ENCODE results near the gene TCP11L1. TPM values are rescaled to one million over a fixed set of nuclear protein-coding genes. Genes with fewer than 3 reads are reported as not detected.

The TCP11L1 gene
- total RNA-seq, 4 donors from 2014 or later = 45.9 to 122 (median 61.8) TPM

DNA sequence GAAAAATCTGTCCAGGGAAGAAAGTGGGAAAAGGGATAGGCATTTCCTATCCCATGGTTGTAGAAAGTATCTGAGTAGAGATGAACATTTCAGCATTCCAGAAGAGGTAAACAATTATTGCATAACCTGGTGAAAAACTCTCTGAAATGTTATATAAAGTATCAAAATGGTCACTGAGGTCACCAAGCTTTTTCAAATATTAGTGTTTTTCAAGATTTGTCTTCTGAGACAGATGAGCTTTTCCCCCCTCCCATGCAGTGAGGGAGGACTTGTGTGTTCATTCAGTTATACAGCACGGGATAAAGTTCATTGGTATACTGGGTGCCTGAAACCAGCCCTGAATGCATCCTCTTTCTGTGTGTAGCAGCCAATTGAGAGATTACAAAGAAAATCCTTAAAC lies 25.6 kb upstream of the TCP11L1 start:
- DNase-seq (ENCODE audit: low spot score in 2 of 2) = no peak
- TF ChIP-seq, protein P1, sequence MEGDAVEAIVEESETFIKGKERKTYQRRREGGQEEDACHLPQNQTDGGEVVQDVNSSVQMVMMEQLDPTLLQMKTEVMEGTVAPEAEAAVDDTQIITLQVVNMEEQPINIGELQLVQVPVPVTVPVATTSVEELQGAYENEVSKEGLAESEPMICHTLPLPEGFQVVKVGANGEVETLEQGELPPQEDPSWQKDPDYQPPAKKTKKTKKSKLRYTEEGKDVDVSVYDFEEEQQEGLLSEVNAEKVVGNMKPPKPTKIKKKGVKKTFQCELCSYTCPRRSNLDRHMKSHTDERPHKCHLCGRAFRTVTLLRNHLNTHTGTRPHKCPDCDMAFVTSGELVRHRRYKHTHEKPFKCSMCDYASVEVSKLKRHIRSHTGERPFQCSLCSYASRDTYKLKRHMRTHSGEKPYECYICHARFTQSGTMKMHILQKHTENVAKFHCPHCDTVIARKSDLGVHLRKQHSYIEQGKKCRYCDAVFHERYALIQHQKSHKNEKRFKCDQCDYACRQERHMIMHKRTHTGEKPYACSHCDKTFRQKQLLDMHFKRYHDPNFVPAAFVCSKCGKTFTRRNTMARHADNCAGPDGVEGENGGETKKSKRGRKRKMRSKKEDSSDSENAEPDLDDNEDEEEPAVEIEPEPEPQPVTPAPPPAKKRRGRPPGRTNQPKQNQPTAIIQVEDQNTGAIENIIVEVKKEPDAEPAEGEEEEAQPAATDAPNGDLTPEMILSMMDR (IDR thresholded peaks at IDR 0.05) = no peak
- TF ChIP-seq POLR2A (IDR thresholded peaks at IDR 0.05) = no peak
- no peak for TF ChIP-seq EP300 (IDR thresholded peaks at IDR 0.05)
- H3K27ac ChIP-seq = no peak overlapping the region
- H3K4me3 ChIP-seq = no peak overlapping the region
- no peaks in the 10 kb centered on the region for H3K9me3 ChIP-seq
- no peaks in the 10 kb centered on the region for H3K36me3 ChIP-seq
- H3K4me1 ChIP-seq = peaks cover 0 to 24% (median 0%) of the 10 kb centered on the region in 4 donors
- peaks cover 0 to 5% of the 10 kb centered on the region in 2 donors for H3K27me3 ChIP-seq
- WGBS, 2 donors = 25 to 42% methylated on average over 1 of the region's 1 CpG

DNA sequence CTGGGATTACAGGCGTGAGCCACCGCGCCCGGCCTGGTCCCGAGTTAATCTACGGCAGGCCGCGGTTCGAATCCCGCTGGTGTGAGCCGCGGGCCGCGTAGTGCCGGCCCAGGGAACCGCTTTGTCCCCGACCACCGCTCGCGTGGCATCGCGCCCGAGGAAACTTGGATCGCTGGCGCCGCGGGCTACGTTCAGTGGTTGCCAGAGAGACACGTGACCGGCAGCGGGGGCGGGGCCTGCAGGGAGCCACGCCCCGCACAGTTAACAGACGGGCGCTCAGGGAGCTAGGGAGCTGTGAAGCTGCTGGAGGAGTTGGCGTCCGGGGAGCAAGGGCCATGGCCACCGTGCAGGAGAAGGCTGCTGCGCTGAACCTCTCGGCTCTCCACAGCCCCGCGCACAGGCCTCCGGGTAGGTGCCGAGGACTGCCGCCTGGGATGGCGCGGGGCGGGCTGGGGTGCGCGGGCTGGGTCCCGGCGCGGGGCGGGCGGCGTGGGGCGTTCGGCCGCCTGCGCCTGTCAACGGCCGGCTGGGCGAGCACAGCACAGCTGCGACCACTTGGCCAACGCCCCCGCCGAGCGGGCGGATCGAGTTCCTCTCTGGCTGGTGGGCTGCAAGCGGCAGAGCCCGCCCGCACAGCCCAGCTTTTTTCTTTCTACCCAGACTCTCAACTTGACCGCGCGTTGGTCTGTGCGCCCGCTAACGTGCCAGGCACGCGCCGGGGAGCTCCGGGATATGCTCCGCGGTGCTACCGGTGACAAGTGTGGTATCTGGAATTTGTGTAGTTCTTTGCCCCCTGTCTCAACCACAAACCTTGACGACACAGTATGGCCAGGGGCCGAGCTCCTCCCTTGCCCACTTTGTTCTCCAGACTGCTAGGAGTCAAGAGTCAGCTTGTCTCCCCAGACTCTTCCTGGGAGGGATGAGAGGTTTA lies 23.5 kb upstream of the TCP11L1 start, which contains the start of gene DEPDC7:
Gene DEPDC7, plus strand, starts transcription at position 258 of the 931 bp plus-strand sequence. Its CDS starts 78 bp downstream, at position 336.
- peak within 1 kb of the TSS; percentile 54 to 66 (median 62) for H3K4me3 ChIP-seq
- WGBS, 2 donors = 2 to 4% methylated on average over 31 to 50 of the region's 89 CpGs
- TF ChIP-seq POLR2A (IDR thresholded peaks at IDR 0.05) = peak; percentile 45 to 83
- TF ChIP-seq, protein P1 (IDR thresholded peaks at IDR 0.05) = peak in 1 of 5 experiments; percentile 15
- peak in 1 of 2 donors; percentile 84 for TF ChIP-seq EP300 (IDR thresholded peaks at IDR 0.05)
- peaks cover 0 to 28% (median 0%) of the 10 kb centered on the region in 4 donors for H3K4me1 ChIP-seq
- peak; percentile 81 to 89 for DNase-seq (ENCODE audit: low spot score in 2 of 2)
- H3K27me3 ChIP-seq = peaks cover 0 to 5% of the 10 kb centered on the region in 2 donors
- H3K27ac ChIP-seq = peak within 1 kb of the TSS; percentile 55 to 84 (median 76)
- H3K36me3 ChIP-seq = no peaks in the 10 kb centered on the region
- no peaks in the 10 kb centered on the region for H3K9me3 ChIP-seq

DNA sequence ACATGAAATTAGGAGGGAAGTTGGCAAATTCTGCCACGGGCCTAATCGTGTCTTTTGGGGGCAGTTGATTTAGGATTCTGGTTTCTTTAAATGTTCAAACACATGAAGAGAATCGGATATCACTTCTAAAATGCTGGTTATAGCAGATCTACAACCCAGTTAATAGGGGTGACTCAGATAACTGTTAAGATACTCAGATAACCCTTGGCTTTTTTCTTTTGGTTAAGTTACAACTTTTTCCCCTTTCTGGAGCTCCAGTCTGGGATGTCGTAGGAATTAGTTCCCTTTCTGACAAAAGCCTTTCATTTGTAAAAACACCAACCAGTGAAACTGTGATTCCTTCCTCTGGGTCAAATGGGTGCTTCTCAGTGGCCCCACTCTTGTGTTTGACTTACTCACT lies 22.7 kb upstream of the TCP11L1 start:
- H3K27ac ChIP-seq = peak overlapping the region; percentile 55 to 84 (median 76)

DNA sequence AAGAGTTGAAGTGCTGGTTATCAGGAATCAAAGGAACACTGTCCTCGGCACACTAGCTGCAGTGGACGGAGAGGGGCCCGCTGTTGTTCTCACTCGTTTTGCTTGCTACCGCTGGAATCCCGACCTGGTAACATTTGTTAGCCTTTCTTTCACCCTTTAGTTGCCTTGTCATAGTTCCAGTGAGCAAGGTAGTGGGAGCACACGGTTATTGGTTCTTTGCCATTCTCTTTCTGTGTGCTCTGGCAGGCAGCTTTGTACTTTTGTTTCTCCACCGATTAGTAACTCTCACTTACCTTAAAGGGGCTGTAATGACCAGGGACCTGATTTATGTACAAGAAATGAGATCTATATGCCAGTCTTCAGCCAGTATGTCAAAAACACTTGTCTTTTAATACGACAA lies 21.9 kb upstream of the TCP11L1 start:
- no peak for DNase-seq (ENCODE audit: low spot score in 2 of 2)
- H3K27ac ChIP-seq = peak overlapping the region in 2 of 4 donors; percentile 83 to 84
- no peaks in the 10 kb centered on the region for H3K36me3 ChIP-seq
- H3K4me1 ChIP-seq = peaks cover 0 to 25% (median 0%) of the 10 kb centered on the region in 4 donors
- peaks cover 0 to 5% of the 10 kb centered on the region in 2 donors for H3K27me3 ChIP-seq
- 49 to 56% methylated on average over 9 of the region's 9 CpGs for WGBS, 2 donors
- peak overlapping the region in 2 of 4 donors; percentile 64 to 66 for H3K4me3 ChIP-seq
- TF ChIP-seq POLR2A (IDR thresholded peaks at IDR 0.05) (no peak), EP300 (IDR thresholded peaks at IDR 0.05) (no peak)
- TF ChIP-seq, protein P1 (IDR thresholded peaks at IDR 0.05) = no peak
- H3K9me3 ChIP-seq = no peaks in the 10 kb centered on the region

More for the DNA sequence above, 22.7 kb upstream of the TCP11L1 start:
- peaks cover 0 to 5% of the 10 kb centered on the region in 2 donors for H3K27me3 ChIP-seq
- H3K4me1 ChIP-seq = peaks cover 0 to 31% (median 0%) of the 10 kb centered on the region in 4 donors
- no peak for TF ChIP-seq POLR2A (IDR thresholded peaks at IDR 0.05)
- no peaks in the 10 kb centered on the region for H3K36me3 ChIP-seq
- 30 to 34% methylated on average over 4 of the region's 4 CpGs for WGBS, 2 donors
- H3K4me3 ChIP-seq = peak overlapping the region; percentile 54 to 66 (median 62)
- no peaks in the 10 kb centered on the region for H3K9me3 ChIP-seq
- DNase-seq (ENCODE audit: low spot score in 2 of 2) = no peak

DNA sequence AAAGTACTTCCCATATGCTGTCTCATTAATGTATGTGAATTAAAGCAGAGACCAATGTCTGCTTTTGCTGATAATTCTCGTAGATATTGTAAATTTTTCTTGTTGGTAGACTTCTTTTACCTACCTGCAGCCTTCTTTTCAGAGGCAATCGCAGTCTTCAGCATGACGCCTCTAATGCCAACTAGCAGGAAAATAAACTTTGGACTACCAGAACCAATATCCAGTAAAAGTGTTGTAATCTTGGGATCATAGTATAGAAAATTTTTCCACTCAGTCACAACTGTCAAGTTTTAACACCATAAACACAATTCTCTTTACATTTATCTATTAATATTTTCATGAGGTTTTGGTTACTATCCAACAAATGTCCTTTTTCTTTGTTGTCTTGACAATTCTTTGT lies 21.4 kb upstream of the TCP11L1 start:
- H3K4me3 ChIP-seq = peak overlapping the region in 1 of 4 donors; percentile 64
- no peak for DNase-seq (ENCODE audit: low spot score in 2 of 2)
- peaks cover 0 to 25% (median 0%) of the 10 kb centered on the region in 4 donors for H3K4me1 ChIP-seq
- no peaks in the 10 kb centered on the region for H3K9me3 ChIP-seq
- no peaks in the 10 kb centered on the region for H3K36me3 ChIP-seq
- peaks cover 0 to 5% of the 10 kb centered on the region in 2 donors for H3K27me3 ChIP-seq
- WGBS, 2 donors = 86 to 90% methylated on average over 3 of the region's 3 CpGs
- no peak for TF ChIP-seq EP300 (IDR thresholded peaks at IDR 0.05)
- TF ChIP-seq POLR2A (IDR thresholded peaks at IDR 0.05) = no peak
- TF ChIP-seq, protein P1 (IDR thresholded peaks at IDR 0.05) = no peak
- peak overlapping the region in 1 of 4 donors; percentile 83 for H3K27ac ChIP-seq

Measured in tibial nerve (tissue), 4 donors.